HEK293T (cell line): ENCODE data around the gene CTDSP1.

Experiments
- CTCF ChIA-PET: fragments of 350-600 bp; formaldehyde crosslinking; extraction: SDS; loops from one replicate; lab custom pipeline; 2021; ENCODE audit warnings: antibody characterized with exemption, inconsistent platforms; lab: Yijun Ruan, JAX
- POLR2A ChIA-PET: fragments of 350-600 bp; formaldehyde crosslinking; extraction: SDS; loops from one replicate; lab custom pipeline; 2020; ENCODE audit warnings: antibody characterized with exemption, inconsistent platforms; lab: Yijun Ruan, JAX
- DNase-seq: peaks from one replicate; pipeline ENCODE4 v3.0.0; 2012; ENCODE audit warnings: mixed read lengths; ENCODE audit errors: extremely low spot score
- ARNT ChIP-seq: fragments of 450-650 bp; IDR thresholded peaks from 2 replicates; pipeline ENCODE4 v1.6.1; 2017; ENCODE audit warnings: mild to moderate bottlenecking
- BHLHE40 ChIP-seq: fragments of 450-650 bp; IDR thresholded peaks from 2 replicates; pipeline ENCODE4 v1.6.1; 2016; ENCODE audit warnings: mild to moderate bottlenecking, moderate library complexity, borderline replicate concordance
- CTBP1 ChIP-seq: fragments of 450-650 bp; IDR thresholded peaks from 2 replicates; pipeline ENCODE4 v1.6.1; 2016; ENCODE audit warnings: borderline replicate concordance
- ELF4 ChIP-seq: fragments of 450-650 bp; IDR thresholded peaks from 2 replicates; pipeline ENCODE4 v1.6.1; 2017; ENCODE audit warnings: antibody characterized with exemption
- FOXA1 ChIP-seq: fragments of 450-650 bp; IDR thresholded peaks from 2 replicates; pipeline ENCODE4 v1.6.1; 2016; ENCODE audit warnings: mild to moderate bottlenecking
- FOXK2 ChIP-seq: fragments of 450-650 bp; IDR thresholded peaks from 2 replicates; pipeline ENCODE4 v1.6.1; 2016; ENCODE audit warnings: mild to moderate bottlenecking
- FOXM1 ChIP-seq: fragments of 450-650 bp; IDR thresholded peaks from 2 replicates; pipeline ENCODE4 v1.6.1; 2017; ENCODE audit warnings: mild to moderate bottlenecking, borderline replicate concordance
- HDGF ChIP-seq: fragments of 450-650 bp; IDR thresholded peaks from 2 replicates; pipeline ENCODE4 v1.6.1; 2017; ENCODE audit warnings: antibody characterized with exemption, borderline replicate concordance
- L3MBTL2 ChIP-seq: fragments of 450-650 bp; conservative IDR thresholded peaks from 2 replicates; pipeline ENCODE4 v1.6.1; 2016; ENCODE audit warnings: mild to moderate bottlenecking
- LEF1 ChIP-seq: fragments of 450-650 bp; IDR thresholded peaks from 2 replicates; pipeline ENCODE4 v1.6.1; 2017; ENCODE audit warnings: mild to moderate bottlenecking, borderline replicate concordance
- NFRKB ChIP-seq: fragments of 450-650 bp; IDR thresholded peaks from 2 replicates; pipeline ENCODE4 v1.6.1; 2016; ENCODE audit warnings: mild to moderate bottlenecking, moderate library complexity
- PKNOX1 ChIP-seq: fragments of 450-650 bp; IDR thresholded peaks from 2 replicates; pipeline ENCODE4 v1.6.1; 2016
- SP1 ChIP-seq: fragments of 450-650 bp; IDR thresholded peaks from 2 replicates; pipeline ENCODE4 v1.6.1; 2017
- SUZ12 ChIP-seq: fragments of 450-650 bp; IDR thresholded peaks from 2 replicates; pipeline ENCODE4 v1.6.1; 2016; ENCODE audit warnings: mild to moderate bottlenecking
- TARDBP ChIP-seq: fragments of 450-650 bp; IDR thresholded peaks from 2 replicates; pipeline ENCODE4 v1.6.1; 2016
- ZNF384 ChIP-seq: fragments of 450-650 bp; IDR thresholded peaks from 2 replicates; pipeline ENCODE4 v1.6.1; 2016

Gene CTDSP1

GRCh38 chr2:218369330-218369729 lies 30.3 kb upstream of the CTDSP1 start:
- CTCF ChIA-PET, result no interaction called here

GRCh38 chr2:218370410-218371063 lies 29.1 kb upstream of the CTDSP1 start:
- TF ChIP-seq NFRKB (no peak), LEF1 (no peak), ELF4 (no peak)

More at GRCh38 chr2:218369330-218369729, 30.3 kb upstream of the CTDSP1 start:
- POLR2A ChIA-PET, result no interaction called here
- TF ChIP-seq ELF4, result no peak
- no peak for DNase-seq

GRCh38 chr2:218371983-218372350 lies 27.7 kb upstream of the CTDSP1 start:
- no peak for TF ChIP-seq HDGF
- TF ChIP-seq BHLHE40, result no peak
- TF ChIP-seq PKNOX1, result no peak
- TF ChIP-seq ELF4, result no peak
- TF ChIP-seq ZNF384, result no peak
- no peak for TF ChIP-seq SP1
- TF ChIP-seq NFRKB, result no peak
- no peak for TF ChIP-seq CTBP1
- no peak for TF ChIP-seq FOXK2
- TF ChIP-seq ARNT, result no peak
- TF ChIP-seq FOXM1, result no peak
- no peak for TF ChIP-seq FOXA1
- TF ChIP-seq TARDBP, result no peak
- CTCF ChIA-PET, result no interaction called here
- POLR2A ChIA-PET, result no interaction called here

More at GRCh38 chr2:218370410-218371063, 29.1 kb upstream of the CTDSP1 start:
- ChIA-PET POLR2A (interaction anchor here (1.2 kb wide), 1 partner anchor 84 kb away, joined by 3 read pairs; no protein-coding TSS in a partner anchor), CTCF (interaction anchor here (0.6 kb wide), 1 partner anchor 26 kb away, joined by 3 read pairs; no protein-coding TSS in a partner anchor)
- no peak for DNase-seq

GRCh38 chr2:218374795-218375194 lies 24.9 kb upstream of the CTDSP1 start:
- POLR2A ChIA-PET, result no interaction called here
- CTCF ChIA-PET, result no interaction called here
- no peak for TF ChIP-seq ELF4
- no peak for TF ChIP-seq FOXA1
- no peak for TF ChIP-seq FOXK2
- no peak for TF ChIP-seq BHLHE40
- TF ChIP-seq ZNF384, result no peak
- TF ChIP-seq LEF1, result no peak
- no peak for TF ChIP-seq HDGF
- TF ChIP-seq FOXM1, result no peak
- no peak for TF ChIP-seq SP1
- TF ChIP-seq TARDBP, result no peak
- TF ChIP-seq CTBP1, result no peak
- TF ChIP-seq ARNT, result no peak
- TF ChIP-seq L3MBTL2, result no peak
- TF ChIP-seq SUZ12, result no peak
- TF ChIP-seq PKNOX1, result no peak
- TF ChIP-seq NFRKB, result no peak

More at GRCh38 chr2:218371983-218372350, 27.7 kb upstream of the CTDSP1 start:
- DNase-seq, result no peak

GRCh38 chr2:218375212-218375611 lies 24.5 kb upstream of the CTDSP1 start:
- CTCF ChIA-PET, result no interaction called here
- POLR2A ChIA-PET, result no interaction called here
- no peak for DNase-seq
- TF ChIP-seq ARNT (no peak), HDGF (no peak), ZNF384 (no peak), FOXK2 (no peak), PKNOX1 (no peak), TARDBP (no peak)

More at GRCh38 chr2:218374795-218375194, 24.9 kb upstream of the CTDSP1 start:
- DNase-seq, result no peak

GRCh38 chr2:218378053-218378452 lies 21.6 kb upstream of the CTDSP1 start:
- TF ChIP-seq ELF4, result no peak
- no peak for DNase-seq
- POLR2A ChIA-PET, result no interaction called here
- CTCF ChIA-PET, result no interaction called here

- ChIA-PET CTCF (no interaction called here), POLR2A (no interaction called here)
- no peak for TF ChIP-seq FOXM1
- no peak for TF ChIP-seq SUZ12
- no peak for TF ChIP-seq CTBP1
- no peak for TF ChIP-seq HDGF
- no peak for TF ChIP-seq LEF1
- no peak for TF ChIP-seq FOXK2
- no peak for TF ChIP-seq FOXA1
- DNase-seq, result no peak
These were observed 17.7 kb upstream of the CTDSP1 start, which contains the start of gene SLC11A1 for GRCh38 chr2:218381916-218382366. Gene SLC11A1, plus strand, starts transcription at chr2:218382273. Its CDS starts 96 bp downstream, at chr2:218382369.
